Colonic mucosa (tissue), 4 donors: ENCODE measurements around the gene DCXR. TPM values are rescaled to one million over a fixed set of nuclear protein-coding genes. Genes with fewer than 3 reads are reported as not detected.

Experiments
- DNase-seq: peaks from one replicate; pipeline ENCODE4 v3.0.0-alpha.2; 2020
- H3K27ac ChIP-seq: fragments of 200-600 bp; one replicate; pipeline ENCODE4 v1.8.0; 2021
- H3K27me3 ChIP-seq: fragments of 200-600 bp; one replicate; pipeline ENCODE4 v1.8.0; 2021
- H3K36me3 ChIP-seq: fragments of 200-600 bp; one replicate; pipeline ENCODE4 v1.8.0; 2021
- H3K4me1 ChIP-seq: fragments of 200-600 bp; one replicate; pipeline ENCODE4 v1.8.0; 2021; ENCODE audit warnings: mild to moderate bottlenecking
- H3K4me3 ChIP-seq: fragments of 200-600 bp; one replicate; pipeline ENCODE4 v1.8.0; 2021
- H3K9ac ChIP-seq, 2 donors: one replicate each; pipeline ENCODE4 v1.7.0; 2013; ENCODE audit warnings: control low read depth in 2 of 2, low read depth in 2 of 2, low read length in 2 of 2
- H3K9me3 ChIP-seq: fragments of 200-600 bp; one replicate; pipeline ENCODE4 v1.8.0; 2021
- CTCF ChIP-seq: fragments of 200-600 bp; IDR thresholded peaks from one replicate; pipeline ENCODE4 v1.8.0; 2022; ENCODE audit warnings: antibody characterized with exemption, mild to moderate bottlenecking
- intact Hi-C: fragments of 100-400 bp; cut with DNase I; formaldehyde crosslinking; loops from one replicate; pipeline ENCODE4 v1.14.1; 2022
- total RNA-seq, 2 donors: library from RNA; stranded (reverse); fragmentation: NEBNext Ultra II Directional in 1 of 2; extraction: Animal tissue kit (Norgen Biotek cat#: 25700) in 1 of 2; gene quantifications; one replicate each; pipeline ENCODE4 v1.2.1, GENCODE V29; 2021
- donor health status: healthy.
- donor health status: DM: no; HTN: no; CAD: no.
- donor health status: DM: no; HTN: no; CAD: no.

Gene DCXR
- total RNA-seq, 2 donors from 2014 or later = 115 to 183 TPM

- intact Hi-C loops = no loop called here
- peak; percentile 52 for DNase-seq
Observed at GRCh38 chr17:82065638-82066303, 28.3 kb upstream of the DCXR start, which contains the start of gene DUS1L. Gene DUS1L (minus strand): TSS chr17:82065804. CDS start chr17:82065059, 745 bp downstream.

GRCh38 chr17:82065193-82065637 is 27.7 kb upstream of the DCXR start:
- Histone ChIP-seq H3K4me3 (peak overlapping the region; percentile 98), H3K27ac (peak overlapping the region; percentile 47), H3K27me3 (no peaks in the 10 kb centered on the region), H3K9me3 (no peaks in the 10 kb centered on the region), H3K4me1 (peaks cover 8% of the 10 kb centered on the region), H3K36me3 (peaks cover 10% of the 10 kb centered on the region), H3K9ac (peak overlapping the region; percentile 72 to 92)
- no peak for TF ChIP-seq CTCF
- no peak for DNase-seq
- intact Hi-C loops = no loop called here

More at GRCh38 chr17:82065638-82066303, 28.3 kb upstream of the DCXR start, which contains the start of gene DUS1L:
- H3K9ac ChIP-seq = peak within 1 kb of the TSS; percentile 72 to 92
- no peak for TF ChIP-seq CTCF
- H3K9me3 ChIP-seq = no peaks in the 10 kb centered on the region
- no peaks in the 10 kb centered on the region for H3K27me3 ChIP-seq
- peak within 1 kb of the TSS; percentile 72 for H3K27ac ChIP-seq
- H3K4me1 ChIP-seq = peaks cover 8% of the 10 kb centered on the region
- H3K4me3 ChIP-seq = peak within 1 kb of the TSS; percentile 98
- peaks cover 5% of the 10 kb centered on the region for H3K36me3 ChIP-seq

GRCh38 chr17:82064433-82065192 is 27.1 kb upstream of the DCXR start:
- Histone ChIP-seq H3K27ac (peak overlapping the region; percentile 47), H3K4me3 (peak overlapping the region; percentile 98), H3K27me3 (no peaks in the 10 kb centered on the region), H3K9ac (peak overlapping the region; percentile 72 to 92), H3K36me3 (peaks cover 13% of the 10 kb centered on the region), H3K9me3 (no peaks in the 10 kb centered on the region), H3K4me1 (peaks cover 8% of the 10 kb centered on the region)
- no peak for TF ChIP-seq CTCF
- DNase-seq = peak; percentile 72
- intact Hi-C loops = no loop called here

- no peak overlapping the region for H3K27ac ChIP-seq
- peaks cover 8% of the 10 kb centered on the region for H3K4me1 ChIP-seq
- no peak for TF ChIP-seq CTCF
- no peak for DNase-seq
- H3K27me3 ChIP-seq = no peaks in the 10 kb centered on the region
- H3K4me3 ChIP-seq = peak overlapping the region; percentile 98
- peak overlapping the region in 1 of 2 donors; percentile 72 for H3K9ac ChIP-seq
- H3K9me3 ChIP-seq = no peaks in the 10 kb centered on the region
- peaks cover 13% of the 10 kb centered on the region for H3K36me3 ChIP-seq
- intact Hi-C loops = no loop called here
Observed at GRCh38 chr17:82063424-82064415, 26.2 kb upstream of the DCXR start.

- Histone ChIP-seq H3K27ac (no peak overlapping the region), H3K4me3 (no peak overlapping the region), H3K4me1 (peaks cover 8% of the 10 kb centered on the region), H3K9me3 (no peaks in the 10 kb centered on the region), H3K36me3 (peaks cover 19% of the 10 kb centered on the region), H3K27me3 (no peaks in the 10 kb centered on the region), H3K9ac (no peak overlapping the region)
- intact Hi-C loops = no loop called here
- no peak for TF ChIP-seq CTCF
- no peak for DNase-seq
Observed at GRCh38 chr17:82062984-82063368, 25.5 kb upstream of the DCXR start.
